ENCODE results near the gene SMC6.
A peak's percentile ranks its signal among the peaks of the same experiment; 100 is the strongest.

Gene SMC6

DNA sequence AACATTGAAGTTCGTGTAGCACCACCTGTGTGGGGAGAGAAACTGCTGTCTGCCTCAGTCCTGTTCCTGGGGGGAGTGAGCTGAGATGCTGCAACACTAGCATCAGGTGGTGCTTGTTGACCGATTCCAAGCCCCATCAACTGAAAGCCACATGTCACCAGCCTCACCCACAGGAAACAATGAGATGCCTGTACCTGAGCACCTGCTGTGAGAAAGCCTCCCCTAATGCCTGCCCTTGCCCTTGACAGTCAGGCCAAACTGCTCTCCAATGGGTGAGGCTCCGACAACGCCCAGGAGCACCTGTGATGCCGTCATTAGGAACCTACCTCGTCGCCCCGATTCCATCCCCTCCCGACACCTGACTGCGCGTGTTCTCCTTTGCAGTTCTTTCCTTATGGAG, 104.6 kb downstream of the SMC6 start:
- no peak for DNase-seq (ENCODE audit: low spot score)

DNA sequence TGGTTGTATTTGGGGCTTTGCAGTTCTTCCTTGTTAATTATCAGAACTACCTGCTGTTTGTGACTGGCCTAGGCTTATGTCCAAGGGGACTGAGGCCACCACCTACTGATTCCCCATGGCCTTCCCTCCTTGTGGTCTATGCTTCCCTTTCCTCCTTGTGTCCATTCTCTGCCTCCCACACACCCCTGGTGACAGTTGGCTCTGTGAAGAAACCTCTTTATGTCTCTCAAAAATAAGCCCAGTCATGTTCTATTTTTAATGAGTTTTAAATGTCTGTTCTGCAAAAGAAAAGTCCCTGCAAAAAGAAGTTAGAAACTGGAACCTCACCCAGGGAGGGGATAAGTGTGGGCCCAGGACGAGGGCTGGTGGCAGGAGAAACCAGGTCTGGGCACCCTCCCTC, 105.0 kb downstream of the SMC6 start:
- DNase-seq (ENCODE audit: low spot score) = no peak

DNA sequence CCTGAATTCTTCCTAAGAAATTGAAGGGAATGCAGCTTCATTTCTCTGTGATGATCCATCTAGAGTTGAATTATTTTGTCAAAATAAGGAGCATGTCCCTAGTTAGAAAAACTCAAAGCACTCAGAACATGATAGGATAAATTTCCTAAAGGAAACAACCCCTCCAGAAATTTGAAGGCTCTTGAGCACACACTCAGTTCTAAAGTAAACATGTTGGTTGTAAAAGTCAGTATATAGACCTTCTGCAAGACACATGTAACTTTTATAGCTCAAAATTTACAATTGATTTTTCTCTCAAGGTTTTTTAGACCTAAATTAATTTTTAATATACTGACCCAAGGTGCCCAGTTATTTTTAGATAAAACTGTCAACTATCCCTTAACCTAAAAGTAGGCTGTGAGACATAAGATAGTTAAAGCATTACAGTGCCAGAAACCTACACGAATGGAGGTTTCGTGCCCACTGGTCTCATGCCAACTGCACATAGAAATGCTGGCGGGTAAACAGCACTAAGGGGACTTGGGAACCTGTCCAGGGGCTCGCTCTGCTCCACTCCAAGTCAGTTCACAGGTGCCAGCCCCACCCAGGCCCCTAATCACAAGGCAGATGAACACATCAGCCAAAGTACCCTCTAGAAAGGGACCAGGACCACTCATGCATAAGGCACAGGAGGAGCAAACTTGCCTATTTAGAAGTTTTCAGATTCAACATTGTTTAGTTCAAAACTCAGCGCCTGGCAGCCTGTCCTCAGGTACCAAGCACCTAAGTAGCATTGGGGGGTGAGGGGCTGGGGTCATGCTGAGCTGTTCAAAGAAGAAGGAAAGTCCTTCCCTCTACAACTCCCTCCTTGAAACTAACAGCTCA, 106.5 kb downstream of the SMC6 start:
- DNase-seq (ENCODE audit: low spot score) = no peak

DNA sequence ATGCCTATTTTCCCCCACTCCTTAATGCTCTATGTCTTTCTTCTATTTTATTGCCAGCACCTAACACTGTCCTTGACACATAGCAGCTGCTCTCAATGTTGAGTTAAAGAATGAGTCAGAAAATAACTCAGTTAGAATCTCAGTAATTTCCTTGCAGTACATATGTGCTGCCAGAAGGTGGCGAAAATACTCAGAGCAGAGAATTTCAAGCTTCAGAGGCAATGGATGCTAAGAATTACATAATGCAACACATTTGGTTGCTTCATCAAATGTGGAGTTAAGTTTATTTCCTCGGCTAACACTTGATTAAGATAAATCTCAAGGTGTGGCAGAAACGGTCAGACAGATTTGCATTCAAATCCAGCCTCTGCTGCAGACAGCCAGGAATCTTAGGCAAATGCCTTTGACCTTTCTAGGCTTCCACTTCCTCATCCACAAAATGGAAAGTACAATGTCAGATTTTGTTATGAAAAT, 107.5 kb downstream of the SMC6 start:
- peak; percentile 77 for DNase-seq (ENCODE audit: low spot score)

- no peak for DNase-seq (ENCODE audit: low spot score)
Observed at GRCh38 chr2:17644997-17645720, 108.5 kb downstream of the SMC6 start.

DNA sequence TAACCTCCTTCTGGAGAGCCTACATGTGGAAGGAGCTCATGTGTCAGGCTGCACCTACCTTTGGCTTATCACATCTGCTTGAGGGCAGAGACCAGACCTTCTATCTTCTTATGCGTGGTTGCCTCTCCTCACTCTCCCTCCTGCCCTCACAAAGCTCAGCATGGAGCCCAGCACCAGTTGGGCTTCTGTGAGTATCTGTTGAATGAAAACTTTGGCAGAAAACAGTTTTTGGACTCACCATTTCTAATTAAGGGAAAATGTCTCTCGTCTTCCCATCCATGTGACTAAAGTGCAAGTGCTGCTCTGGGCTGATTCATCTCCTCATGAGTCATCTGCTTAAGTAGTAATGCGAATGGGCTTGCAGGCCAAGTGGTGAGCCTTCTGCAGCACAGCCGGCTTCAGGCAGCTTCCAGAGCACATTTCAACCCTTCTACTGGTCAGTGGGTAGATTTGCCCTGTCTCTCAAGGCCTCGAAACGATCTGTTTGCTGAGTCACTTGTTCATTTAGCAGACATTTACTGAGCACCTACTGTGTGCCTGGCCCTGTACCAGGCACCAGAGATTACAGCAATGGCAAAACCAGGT, 110.5 kb downstream of the SMC6 start:
- peak; percentile 34 for DNase-seq (ENCODE audit: low spot score)

- no peak for DNase-seq (ENCODE audit: low spot score)
Observed at GRCh38 chr2:17640406-17640805, 113.2 kb downstream of the SMC6 start.

DNA sequence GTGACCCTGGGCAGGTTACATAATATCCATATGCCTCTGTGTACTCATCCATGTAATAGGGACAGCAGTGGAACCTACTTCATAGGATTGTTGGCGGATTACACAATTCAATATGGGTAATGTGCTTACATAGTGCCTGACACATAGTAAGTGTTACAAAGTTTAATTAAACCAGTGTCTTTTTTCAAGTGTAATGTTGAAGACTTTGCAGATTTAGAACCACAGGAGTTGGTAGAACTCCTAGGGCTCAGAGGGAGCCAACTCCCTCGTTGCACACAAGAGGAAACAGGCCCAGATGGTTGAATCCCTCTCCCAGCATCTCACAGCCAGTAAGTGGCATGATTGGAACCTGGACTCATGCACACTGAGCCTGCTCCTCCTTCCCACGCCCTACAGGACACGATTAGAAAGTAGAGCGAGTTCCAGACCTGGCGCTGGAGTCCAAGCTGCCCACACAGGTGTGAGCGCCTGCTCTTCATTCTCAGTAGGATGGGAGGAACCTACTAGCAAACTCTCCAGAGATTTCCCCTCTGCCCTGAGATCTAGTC, 115.3 kb downstream of the SMC6 start:
- no peak for DNase-seq (ENCODE audit: low spot score)

DNA sequence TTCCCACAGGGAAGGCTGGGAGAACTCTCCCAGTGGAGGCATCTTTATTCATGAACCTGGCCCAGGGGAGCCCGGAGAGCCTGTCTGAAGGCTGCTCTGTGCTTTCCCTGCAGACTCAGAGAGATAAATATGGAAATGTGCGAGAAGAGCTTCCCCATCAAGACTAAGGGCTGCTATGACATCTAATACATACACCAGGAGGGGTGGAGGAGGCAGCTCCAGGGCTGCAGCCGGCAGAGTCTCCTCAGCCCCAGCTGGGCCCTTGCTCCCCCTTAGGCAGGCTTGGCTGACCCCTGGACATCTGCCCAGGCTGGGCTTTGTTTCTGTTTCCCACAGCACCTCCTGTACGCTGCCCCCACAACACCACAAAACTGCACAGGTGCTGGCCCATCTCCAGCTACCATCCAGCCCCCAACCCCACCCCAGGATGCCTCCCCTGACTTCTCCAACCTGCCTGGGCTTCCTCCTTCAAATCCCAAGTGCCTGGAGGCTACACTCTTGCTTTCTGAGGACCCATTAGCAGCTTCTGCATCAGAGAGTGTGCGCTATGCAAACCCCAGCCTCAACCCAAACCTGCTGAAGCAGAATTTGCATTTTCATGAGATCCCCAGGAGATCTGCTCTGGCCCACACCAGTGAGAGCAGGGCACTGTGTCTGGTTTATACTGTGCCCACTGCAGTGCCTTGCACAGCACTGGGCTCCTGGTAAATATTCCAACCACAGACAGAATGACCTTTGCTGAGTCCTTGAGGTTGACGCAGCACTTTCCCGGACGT, 116.3 kb downstream of the SMC6 start:
- DNase-seq (ENCODE audit: low spot score) = no peak

DNA sequence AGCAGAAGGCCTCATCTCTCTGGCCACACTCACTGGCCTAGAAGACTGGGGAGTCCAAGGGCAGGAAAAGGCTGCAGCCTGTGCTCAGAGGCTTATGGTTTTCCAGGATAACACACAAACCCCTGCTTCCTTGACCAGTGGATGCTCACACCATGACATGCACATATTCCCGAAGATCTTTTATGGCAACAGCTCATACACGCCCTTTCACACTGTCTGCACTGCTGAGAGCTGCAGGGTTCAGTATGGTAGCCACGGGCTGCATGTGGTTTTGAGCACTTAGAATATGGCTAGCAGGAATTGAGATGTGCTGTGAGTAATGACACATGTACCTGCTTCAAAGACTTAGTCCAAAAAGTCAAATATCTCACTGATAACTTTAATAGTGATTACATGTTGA, 117.4 kb downstream of the SMC6 start:
- DNase-seq (ENCODE audit: low spot score) = no peak

DNA sequence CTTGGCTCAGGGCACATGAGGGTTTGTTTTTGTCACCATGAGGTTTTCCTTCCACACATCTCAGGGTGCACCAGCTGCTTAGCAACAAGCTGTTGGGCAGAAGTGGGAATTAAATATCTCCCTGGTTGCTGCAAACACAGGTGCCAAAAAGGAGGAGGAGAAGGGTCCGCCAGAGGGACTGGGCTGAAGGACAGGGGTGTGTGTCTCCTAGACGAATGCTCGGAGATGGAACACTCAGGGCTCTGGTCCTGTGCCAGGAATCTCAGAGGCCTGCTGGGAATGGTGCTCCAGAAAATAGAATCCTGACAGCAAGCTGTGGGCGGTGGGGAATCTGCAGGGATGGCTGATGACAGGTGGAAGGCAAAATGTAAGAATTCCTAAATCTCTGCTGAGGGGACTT, 118.6 kb downstream of the SMC6 start:
- peak; percentile 28 for DNase-seq (ENCODE audit: low spot score)

- no peak for DNase-seq (ENCODE audit: low spot score)
Observed at GRCh38 chr2:17630089-17630488, 123.5 kb downstream of the SMC6 start.

- DNase-seq (ENCODE audit: low spot score) = no peak
Observed at GRCh38 chr2:17628349-17629261, 125.0 kb downstream of the SMC6 start.

DNA sequence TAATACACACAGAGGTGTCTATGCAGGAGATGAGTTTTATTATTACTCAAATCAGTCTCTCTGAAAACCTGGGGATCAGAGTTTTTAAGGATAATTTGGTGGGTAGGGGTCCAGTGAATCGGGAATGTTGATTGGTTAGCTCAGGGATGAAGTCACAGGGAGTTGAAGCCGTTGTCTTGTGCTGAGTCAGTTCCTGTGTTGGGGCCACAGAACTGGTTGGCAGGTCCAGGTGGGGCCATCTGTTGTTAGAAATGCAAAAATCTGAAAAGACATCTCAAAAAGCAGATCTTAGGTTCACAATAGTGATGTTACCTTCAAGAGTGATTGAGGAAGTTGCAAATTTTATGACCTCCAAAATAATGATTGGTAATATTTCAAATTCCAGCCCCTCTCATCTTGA, 126.2 kb downstream of the SMC6 start:
- DNase-seq (ENCODE audit: low spot score) = no peak

GRCh38 chr2:17626986-17627385, 126.6 kb downstream of the SMC6 start:
- DNase-seq (ENCODE audit: low spot score) = no peak

DNA sequence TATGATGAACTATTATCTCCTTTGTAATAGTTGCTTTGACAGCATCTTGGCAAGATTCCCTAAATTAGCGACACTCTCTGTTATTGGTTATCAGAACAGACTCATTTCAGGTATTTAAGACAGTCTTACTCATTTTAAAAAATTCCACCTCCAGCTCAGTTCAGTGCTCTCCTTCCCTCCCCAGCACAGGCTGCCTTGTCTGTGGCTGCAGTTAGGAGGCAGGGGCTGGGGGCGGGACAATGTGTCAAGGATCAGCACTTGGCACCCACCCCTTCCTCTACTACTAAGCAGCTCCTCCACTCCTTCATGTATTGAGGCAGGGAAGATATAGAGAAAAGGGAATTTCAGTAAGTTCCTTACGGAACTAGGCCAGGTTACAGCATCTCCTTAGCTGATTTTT, 128.2 kb downstream of the SMC6 start:
- DNase-seq (ENCODE audit: low spot score) = no peak

- DNase-seq (ENCODE audit: low spot score) = no peak
Observed at GRCh38 chr2:17621781-17622180, 131.8 kb downstream of the SMC6 start.

DNA sequence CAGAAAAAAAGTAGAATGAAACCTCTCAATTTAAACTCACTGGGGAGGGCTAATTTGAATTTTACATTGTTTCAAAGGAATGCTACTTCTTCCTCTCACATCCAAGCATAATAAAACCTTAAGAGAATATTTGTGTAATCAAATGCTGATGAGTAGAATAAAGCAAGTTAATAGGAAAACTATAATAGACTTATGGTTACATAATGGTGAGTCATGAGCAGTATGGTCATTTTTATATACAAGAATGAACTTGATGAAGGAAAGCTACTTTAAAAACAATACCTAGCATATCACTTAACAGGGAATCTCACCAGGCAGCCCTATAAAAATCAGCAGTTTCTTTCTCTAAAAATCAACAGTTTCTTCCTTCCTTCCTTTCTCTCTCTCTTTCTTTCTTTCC, 132.8 kb downstream of the SMC6 start:
- DNase-seq (ENCODE audit: low spot score) = no peak

GRCh38 chr2:17620280-17620679, 133.3 kb downstream of the SMC6 start:
- peak; percentile 48 for DNase-seq (ENCODE audit: low spot score)

GRCh38 chr2:17617955-17618354, 135.7 kb downstream of the SMC6 start:
- DNase-seq (ENCODE audit: low spot score) = no peak

- DNase-seq (ENCODE audit: low spot score) = no peak
Observed at GRCh38 chr2:17617516-17617915, 136.1 kb downstream of the SMC6 start.
